NT2/D1 (cell line): ENCODE results near the gene HSP90AB1.

Experiments
- DNase-seq: peaks from one replicate; pipeline ENCODE4 v3.0.0-alpha.2; 2011; ENCODE audit warnings: low read depth, low spot score
- H3K27me3 ChIP-seq: 2 replicates; pipeline ENCODE4 v1.6.0; 2011; ENCODE audit warnings: mild to moderate bottlenecking; ENCODE audit not compliant: insufficient read length, insufficient read depth
- H3K36me3 ChIP-seq: 2 replicates; pipeline ENCODE4 v1.6.1; 2011; ENCODE audit warnings: mild to moderate bottlenecking, low read length, mixed read lengths; ENCODE audit not compliant: insufficient read depth, insufficient read length
- H3K4me1 ChIP-seq: 2 replicates; pipeline ENCODE4 v1.5.1; 2011; ENCODE audit not compliant: insufficient read depth, insufficient read length
- H3K4me3 ChIP-seq: 2 replicates; pipeline ENCODE4 v1.5.1; 2011; ENCODE audit warnings: low read depth; ENCODE audit not compliant: insufficient read length
- H3K9ac ChIP-seq: 2 replicates; pipeline ENCODE4 v1.6.0; 2011; ENCODE audit warnings: low read depth; ENCODE audit not compliant: insufficient read length
- H3K9me3 ChIP-seq: 2 replicates; pipeline ENCODE4 v1.5.1; 2011; ENCODE audit warnings: mild to moderate bottlenecking, low read length; ENCODE audit not compliant: insufficient read depth
- SUZ12 ChIP-seq: IDR thresholded peaks from 2 replicates; pipeline ENCODE4 v1.6.1; 2011; ENCODE audit not compliant: insufficient read length, insufficient read depth; ENCODE audit errors: extremely low read depth
- YY1 ChIP-seq: IDR thresholded peaks from 2 replicates; pipeline ENCODE4 v1.6.1; 2011; ENCODE audit not compliant: insufficient read length, insufficient read depth
- ZNF274 ChIP-seq: IDR thresholded peaks from 2 replicates; pipeline ENCODE4 v1.6.1; 2011; ENCODE audit warnings: mild to moderate bottlenecking, low read depth, low read length

HSP90AB1 gene

GRCh38 chr6:44271406-44271723, 24.5 kb downstream of the HSP90AB1 start:
- no peaks in the 10 kb centered on the region for H3K9me3 ChIP-seq
- no peak overlapping the region for H3K9ac ChIP-seq
- peaks cover 27% of the 10 kb centered on the region for H3K27me3 ChIP-seq
- TF ChIP-seq ZNF274, result no peak
- no peak for TF ChIP-seq SUZ12
- TF ChIP-seq YY1, result no peak
- peaks cover 7% of the 10 kb centered on the region for H3K4me1 ChIP-seq
- DNase-seq, result no peak
- no peaks in the 10 kb centered on the region for H3K36me3 ChIP-seq
- no peak overlapping the region for H3K4me3 ChIP-seq

DNA sequence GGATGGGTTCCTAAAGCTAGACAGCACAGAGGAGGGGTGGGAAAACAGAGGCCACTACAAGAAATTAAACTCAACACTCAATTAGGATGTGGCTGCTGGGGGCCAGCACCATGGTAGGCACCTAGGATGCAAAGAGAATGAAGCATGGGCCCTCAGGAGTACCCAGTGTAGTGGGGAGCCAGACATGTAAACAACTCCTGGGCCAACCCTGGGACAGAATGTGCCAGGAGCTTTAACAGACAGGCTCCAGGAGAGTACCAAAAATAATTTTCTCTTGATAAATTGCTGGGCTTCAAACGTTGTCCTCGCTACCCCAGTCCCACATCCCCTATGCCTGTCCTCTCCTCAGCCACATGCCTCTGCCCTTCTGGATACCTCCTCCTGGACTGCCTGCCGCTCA, 25.0 kb downstream of the HSP90AB1 start:
- no peak overlapping the region for H3K4me3 ChIP-seq
- no peak for TF ChIP-seq ZNF274
- no peak for TF ChIP-seq SUZ12
- no peak for TF ChIP-seq YY1
- peaks cover 7% of the 10 kb centered on the region for H3K4me1 ChIP-seq
- H3K27me3 ChIP-seq, result peaks cover 22% of the 10 kb centered on the region
- no peak for DNase-seq
- H3K36me3 ChIP-seq, result no peaks in the 10 kb centered on the region
- H3K9ac ChIP-seq, result no peak overlapping the region
- no peaks in the 10 kb centered on the region for H3K9me3 ChIP-seq

GRCh38 chr6:44272529-44272928, 25.6 kb downstream of the HSP90AB1 start:
- H3K9ac ChIP-seq, result no peak overlapping the region

GRCh38 chr6:44272999-44273566, 26.2 kb downstream of the HSP90AB1 start:
- H3K4me3 ChIP-seq, result no peak overlapping the region
- DNase-seq, result no peak
- H3K4me1 ChIP-seq, result peaks cover 7% of the 10 kb centered on the region
- H3K36me3 ChIP-seq, result no peaks in the 10 kb centered on the region
- TF ChIP-seq SUZ12, result no peak
- TF ChIP-seq YY1, result no peak
- no peak for TF ChIP-seq ZNF274
- H3K9ac ChIP-seq, result no peak overlapping the region
- H3K27me3 ChIP-seq, result peaks cover 21% of the 10 kb centered on the region
- no peaks in the 10 kb centered on the region for H3K9me3 ChIP-seq

More at GRCh38 chr6:44272529-44272928, 25.6 kb downstream of the HSP90AB1 start:
- no peak overlapping the region for H3K4me3 ChIP-seq
- H3K36me3 ChIP-seq, result no peaks in the 10 kb centered on the region
- H3K27me3 ChIP-seq, result peaks cover 22% of the 10 kb centered on the region
- TF ChIP-seq SUZ12 (no peak), YY1 (no peak), ZNF274 (no peak)
- H3K4me1 ChIP-seq, result peaks cover 7% of the 10 kb centered on the region
- H3K9me3 ChIP-seq, result no peaks in the 10 kb centered on the region
- DNase-seq, result no peak

DNA sequence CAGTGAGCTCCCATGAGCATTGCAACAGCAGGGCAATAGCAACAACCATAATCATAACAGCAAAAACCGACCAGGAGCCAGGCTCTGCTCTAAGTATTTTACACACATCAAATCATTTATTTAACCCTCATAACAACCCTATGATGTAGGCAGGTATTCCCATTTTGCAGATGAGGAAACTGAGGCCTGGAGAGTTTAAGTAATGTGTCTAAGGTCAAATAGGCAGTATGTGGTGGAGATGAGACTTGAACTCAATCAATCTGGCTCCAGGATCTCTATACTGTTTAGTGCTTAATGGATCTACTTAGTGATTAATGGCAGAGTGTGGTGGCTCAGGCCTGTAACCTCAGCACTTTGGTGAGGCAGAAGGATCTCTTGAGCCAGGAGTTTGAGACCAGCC, 26.7 kb downstream of the HSP90AB1 start:
- H3K4me3 ChIP-seq, result no peak overlapping the region
- H3K9ac ChIP-seq, result no peak overlapping the region
- no peaks in the 10 kb centered on the region for H3K9me3 ChIP-seq
- peaks cover 4% of the 10 kb centered on the region for H3K4me1 ChIP-seq
- H3K36me3 ChIP-seq, result no peaks in the 10 kb centered on the region
- DNase-seq, result no peak
- H3K27me3 ChIP-seq, result peaks cover 16% of the 10 kb centered on the region
- TF ChIP-seq SUZ12, result no peak
- TF ChIP-seq YY1, result no peak
- no peak for TF ChIP-seq ZNF274

GRCh38 chr6:44275271-44275748, 28.4 kb downstream of the HSP90AB1 start:
- Histone ChIP-seq H3K4me1 (no peaks in the 10 kb centered on the region), H3K4me3 (no peak overlapping the region), H3K36me3 (no peaks in the 10 kb centered on the region), H3K27me3 (no peaks in the 10 kb centered on the region), H3K9me3 (no peaks in the 10 kb centered on the region), H3K9ac (no peak overlapping the region)
- DNase-seq, result no peak
- TF ChIP-seq ZNF274, result no peak
- no peak for TF ChIP-seq YY1
- TF ChIP-seq SUZ12, result no peak

- Histone ChIP-seq H3K27me3 (no peaks in the 10 kb centered on the region), H3K4me1 (no peaks in the 10 kb centered on the region), H3K9ac (no peak overlapping the region), H3K36me3 (no peaks in the 10 kb centered on the region), H3K9me3 (no peaks in the 10 kb centered on the region), H3K4me3 (no peak overlapping the region)
- no peak for TF ChIP-seq ZNF274
- no peak for TF ChIP-seq YY1
- no peak for TF ChIP-seq SUZ12
- DNase-seq, result no peak
Measured at GRCh38 chr6:44275749-44276648, 29.1 kb downstream of the HSP90AB1 start.
